ENCODE measurements around the gene OR52H1.
"Not testable (repeated sequence)": the region's sequence is repeated elsewhere in the genome, so short reads cannot be mapped to it uniquely, and the experiment has no call there.

The OR52H1 gene

DNA sequence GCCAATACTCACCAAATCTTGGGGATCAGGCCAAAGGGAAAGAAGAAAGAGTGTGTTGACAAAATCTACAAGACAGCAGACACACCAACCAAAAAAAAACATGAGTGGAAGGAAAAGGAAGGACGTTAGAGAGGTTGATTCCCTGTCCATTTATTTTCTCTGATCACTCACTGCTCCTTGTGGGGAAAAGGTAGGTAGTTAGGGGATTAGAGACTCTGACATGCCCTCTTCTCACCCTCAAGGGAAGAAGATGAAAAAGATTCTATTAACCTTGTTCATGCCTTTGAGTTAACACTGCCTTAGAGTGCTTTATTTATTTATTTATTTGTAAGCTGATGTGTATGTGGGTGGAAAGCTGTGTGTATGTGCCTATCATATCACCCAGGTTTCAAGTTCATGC, at the start of gene OR52H1:
OR52H1 (minus strand) TSS at position 101 of the 400 bp plus-strand sequence. CDS start 3,035 bp downstream, outside the sequence.
- no peak for DNase-seq (ENCODE audit: low read depth in 2 of 2)

DNA sequence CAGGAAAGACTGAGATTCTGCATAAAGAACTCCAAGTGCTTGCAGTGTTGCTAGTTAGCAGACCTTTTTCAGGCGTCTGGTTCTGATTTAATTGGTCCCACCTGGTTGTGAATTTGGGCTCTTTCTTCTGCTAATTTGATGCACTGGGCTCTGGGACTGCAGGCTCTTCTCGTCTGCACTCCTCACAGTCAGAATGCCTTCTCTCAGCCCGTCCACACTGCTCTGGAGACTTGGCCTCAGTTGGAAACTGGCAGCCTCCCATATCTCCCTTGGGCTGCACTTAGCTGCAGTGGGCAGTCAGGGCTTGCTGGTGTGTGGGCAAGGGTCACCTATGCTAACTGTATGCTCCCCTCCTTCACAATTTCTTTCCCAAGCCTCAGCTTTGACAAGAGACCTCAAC, 49.6 kb upstream of the OR52H1 start:
- no peak for DNase-seq (ENCODE audit: low read depth in 2 of 2)

DNA sequence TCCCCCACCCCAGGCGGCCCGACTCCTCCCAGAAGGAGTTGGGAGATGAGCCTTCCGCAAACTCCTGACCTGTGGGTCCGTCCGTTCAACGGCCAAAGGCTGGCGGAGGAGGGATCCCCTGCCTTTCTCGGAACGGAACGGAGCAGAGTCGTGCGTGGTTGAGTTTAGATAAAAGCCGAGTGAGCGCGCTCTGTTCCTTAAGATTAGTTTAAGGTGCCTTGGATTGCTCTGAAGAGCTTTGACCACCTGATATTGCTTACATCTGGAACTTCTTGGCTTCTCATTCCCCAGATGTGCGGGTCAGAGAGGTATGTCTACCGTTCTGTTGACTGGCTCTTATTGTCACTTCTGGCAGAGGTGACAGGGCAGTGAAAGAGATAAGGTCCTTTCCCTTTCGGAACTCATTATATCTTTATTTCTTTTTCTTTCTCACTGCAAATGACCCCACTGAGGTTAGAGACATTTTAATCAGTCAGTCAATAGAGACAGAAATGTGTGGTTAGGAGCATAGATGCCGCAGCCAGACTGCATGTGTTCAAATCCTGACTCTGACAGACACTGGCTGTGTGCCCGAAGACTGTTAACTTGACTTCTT, 48.4 kb upstream of the OR52H1 start, which contains the start of gene TRIM6:
TRIM6 (plus strand) TSS at position 31 of the 595 bp plus-strand sequence; CDS start at position 292, 261 bp downstream.
- no peak for DNase-seq (ENCODE audit: low read depth in 2 of 2)

DNA sequence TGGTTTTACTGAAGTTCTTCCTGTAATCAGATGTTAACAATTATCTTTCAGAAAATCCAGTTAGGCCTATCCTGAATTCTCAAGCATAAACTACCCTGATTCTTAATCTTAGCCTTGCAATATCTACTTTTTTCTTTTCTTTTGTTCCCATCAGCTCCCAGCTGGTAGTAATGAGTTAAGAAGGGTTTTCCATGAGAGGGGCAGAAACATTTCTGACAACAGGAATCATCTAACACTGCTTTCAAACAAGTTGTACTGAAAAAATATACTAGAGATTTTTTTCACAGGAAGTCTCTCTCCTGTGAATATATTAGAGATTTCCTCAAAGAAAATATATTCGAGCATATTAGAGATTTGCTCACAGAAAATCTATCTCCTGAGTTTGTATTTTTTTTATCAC, 44.8 kb upstream of the OR52H1 start:
- DNase-seq (ENCODE audit: low read depth in 2 of 2) = no peak

DNA sequence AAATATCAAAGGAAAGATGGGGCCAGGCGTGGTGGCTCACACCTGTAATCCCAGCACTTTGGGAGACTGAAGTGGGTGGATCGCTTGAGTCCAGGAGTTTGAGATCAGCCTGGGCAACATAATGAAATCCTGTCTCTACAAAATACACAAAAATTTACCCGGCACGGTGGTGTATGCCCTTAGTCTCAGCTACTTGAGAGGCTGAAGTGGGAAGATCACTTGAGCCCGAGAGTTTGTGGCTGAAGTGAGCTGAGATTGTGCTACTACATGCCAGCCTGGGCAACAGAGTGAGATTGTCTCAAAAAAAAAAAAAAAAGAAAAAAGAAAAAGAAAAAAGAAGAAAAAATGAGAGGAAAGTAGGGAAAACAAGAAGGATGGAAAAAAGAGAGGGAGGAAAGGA, 44.3 kb upstream of the OR52H1 start:
- DNase-seq (ENCODE audit: low read depth in 2 of 2) = no peak

DNA sequence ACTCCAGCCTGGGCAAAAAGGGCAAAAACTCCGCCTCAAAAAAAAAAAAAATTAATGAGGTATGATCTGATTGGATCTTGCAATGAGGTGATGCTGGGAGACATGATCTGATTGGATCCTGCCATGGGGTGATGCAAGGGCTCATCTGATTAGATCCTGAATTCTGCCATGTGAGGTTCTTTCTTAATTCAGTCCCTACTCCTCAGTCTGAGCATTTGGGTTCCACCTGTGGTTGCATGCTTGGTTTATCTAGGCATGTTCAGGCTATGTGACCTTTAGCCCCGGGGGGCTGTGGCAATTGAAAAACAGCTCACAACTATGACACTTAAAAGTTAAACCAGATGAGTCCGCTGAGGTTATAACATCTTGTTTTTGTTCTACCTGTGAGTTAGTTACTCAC, 43.3 kb upstream of the OR52H1 start:
- DNase-seq (ENCODE audit: low read depth in 2 of 2) = no peak

DNA sequence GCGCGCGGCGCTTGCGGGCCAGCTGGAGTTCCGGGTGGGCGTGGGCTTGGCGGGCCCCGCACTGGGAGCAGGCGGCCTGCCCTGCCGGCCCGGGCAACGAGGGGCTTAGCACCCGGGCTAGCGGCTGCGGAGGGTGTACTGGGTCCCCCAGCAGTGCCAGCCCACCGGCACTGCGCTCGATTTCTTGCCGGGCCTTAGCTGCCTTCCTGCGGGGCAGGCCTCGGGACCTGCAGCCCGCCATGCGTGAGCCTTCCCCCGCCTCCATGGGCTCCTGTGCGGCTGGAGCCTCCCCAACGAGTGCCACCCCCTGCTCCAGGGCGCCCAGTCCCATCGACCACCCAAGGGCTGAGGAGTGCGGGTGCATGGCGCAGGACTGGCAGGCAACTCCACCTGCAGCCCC, 41.6 kb upstream of the OR52H1 start:
- DNase-seq (ENCODE audit: low read depth in 2 of 2) = not testable (repeated sequence)

DNA sequence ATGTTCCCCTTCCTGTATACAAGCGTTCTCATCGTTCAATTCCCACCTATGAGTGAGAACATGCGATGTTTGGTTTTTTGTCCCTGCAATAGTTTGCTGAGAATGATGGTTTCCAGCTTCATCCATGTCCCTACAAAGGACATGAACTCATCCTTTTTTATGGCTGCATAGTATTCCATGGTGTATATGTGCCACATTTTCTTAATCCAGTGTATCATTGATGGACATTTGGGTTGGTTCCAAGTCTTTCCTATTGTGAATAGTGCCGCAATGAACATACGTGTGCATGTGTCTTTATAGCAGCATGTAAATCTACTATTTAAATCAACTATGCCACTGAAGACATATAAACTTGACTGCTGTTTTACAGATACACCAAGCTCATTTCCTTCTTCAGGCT, 36.1 kb upstream of the OR52H1 start:
- not testable (repeated sequence) for DNase-seq (ENCODE audit: low read depth in 2 of 2)

DNA sequence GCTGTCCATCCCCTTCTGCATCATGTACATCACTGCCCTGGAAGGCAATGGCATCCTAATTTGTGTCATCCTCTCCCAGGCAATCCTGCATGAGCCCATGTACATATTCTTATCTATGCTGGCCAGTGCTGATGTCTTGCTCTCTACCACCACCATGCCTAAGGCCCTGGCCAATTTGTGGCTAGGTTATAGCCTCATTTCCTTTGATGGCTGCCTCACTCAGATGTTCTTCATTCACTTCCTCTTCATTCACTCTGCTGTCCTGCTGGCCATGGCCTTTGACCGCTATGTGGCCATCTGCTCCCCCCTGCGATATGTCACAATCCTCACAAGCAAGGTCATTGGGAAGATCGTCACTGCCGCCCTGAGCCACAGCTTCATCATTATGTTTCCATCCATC, 32.7 kb upstream of the OR52H1 start:
- DNase-seq (ENCODE audit: low read depth in 2 of 2) = no peak

DNA sequence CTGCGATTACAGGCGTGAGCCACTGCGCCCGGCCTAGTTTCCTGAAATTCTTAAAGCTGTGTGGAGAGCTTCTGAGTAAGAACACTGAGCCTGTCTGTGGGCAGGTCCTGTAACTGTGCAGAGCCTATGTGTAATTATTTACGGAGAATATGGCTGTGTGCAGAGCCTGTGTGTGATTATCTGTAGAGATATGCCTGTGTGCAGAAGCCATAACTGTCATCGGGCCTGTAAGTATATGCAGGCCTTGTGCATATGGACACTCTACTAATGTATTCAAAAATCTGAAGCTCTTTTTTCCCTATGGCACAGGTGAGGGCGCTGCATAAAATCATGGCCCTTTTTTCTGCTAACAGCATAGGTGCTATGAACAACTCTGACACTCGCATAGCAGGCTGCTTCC, 32.2 kb upstream of the OR52H1 start, which contains the start of gene OR52B6:
OR52B6 (plus strand) TSS at position 301 of the 400 bp plus-strand sequence; CDS start at position 301, 0 bp downstream.
- no peak for DNase-seq (ENCODE audit: low read depth in 2 of 2)

DNA sequence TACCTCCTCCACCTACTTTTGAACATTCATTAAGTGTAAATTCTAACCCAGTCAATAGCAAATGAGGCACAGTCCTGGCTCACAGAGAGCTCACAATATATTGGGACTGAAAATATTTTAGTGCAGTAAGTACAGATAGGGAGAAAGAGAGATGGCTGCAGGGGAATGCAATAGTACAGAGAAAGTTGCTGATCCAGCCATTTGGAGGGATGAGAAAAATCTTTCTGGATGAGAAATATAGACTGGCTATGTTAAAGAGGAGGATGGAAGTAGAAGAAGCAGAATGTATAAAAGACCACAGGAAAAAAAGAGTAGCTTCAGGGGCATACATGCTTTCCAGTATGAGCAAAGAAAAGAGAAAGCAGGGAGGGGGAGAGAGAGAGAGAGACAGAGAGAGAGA, 28.8 kb upstream of the OR52H1 start:
- no peak for DNase-seq (ENCODE audit: low read depth in 2 of 2)

DNA sequence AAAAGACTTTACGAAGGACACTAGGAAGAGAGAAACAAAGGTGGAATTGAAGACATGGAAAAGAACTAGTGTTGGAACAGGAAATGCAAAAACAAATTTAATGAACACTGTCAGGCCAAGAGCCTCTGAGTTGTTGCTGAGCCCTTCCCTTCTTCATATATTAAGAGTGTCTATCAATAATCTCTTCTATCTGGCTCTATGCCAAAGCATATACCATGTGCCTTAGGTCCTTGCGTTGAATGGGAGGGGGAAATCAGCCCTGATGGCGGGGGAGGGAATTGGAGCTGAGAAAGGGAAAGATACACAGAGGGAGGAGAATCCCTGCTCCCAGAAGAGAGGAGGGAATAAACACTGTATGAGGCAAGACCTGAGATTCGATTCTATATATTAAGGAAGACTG, 26.8 kb upstream of the OR52H1 start:
- no peak for DNase-seq (ENCODE audit: low read depth in 2 of 2)

DNA sequence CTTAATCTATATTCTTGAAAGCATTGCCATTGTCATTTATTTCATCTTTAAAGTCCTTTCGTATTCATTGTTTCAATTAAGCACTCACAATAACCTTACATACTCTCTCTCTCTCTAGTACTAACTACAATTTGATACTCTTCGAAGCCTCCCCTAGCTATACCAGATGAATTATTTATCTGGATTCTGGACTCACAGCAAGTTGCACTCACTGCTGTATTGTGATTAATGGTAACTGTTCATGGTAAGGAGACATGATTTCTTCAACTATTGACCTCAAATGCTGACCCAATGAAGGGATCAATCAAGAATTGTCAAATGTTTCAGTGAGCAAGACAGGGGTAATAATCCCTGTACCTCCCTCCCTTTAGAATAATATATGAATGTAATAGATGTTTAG, 26.3 kb upstream of the OR52H1 start:
- no peak for DNase-seq (ENCODE audit: low read depth in 2 of 2)

DNA sequence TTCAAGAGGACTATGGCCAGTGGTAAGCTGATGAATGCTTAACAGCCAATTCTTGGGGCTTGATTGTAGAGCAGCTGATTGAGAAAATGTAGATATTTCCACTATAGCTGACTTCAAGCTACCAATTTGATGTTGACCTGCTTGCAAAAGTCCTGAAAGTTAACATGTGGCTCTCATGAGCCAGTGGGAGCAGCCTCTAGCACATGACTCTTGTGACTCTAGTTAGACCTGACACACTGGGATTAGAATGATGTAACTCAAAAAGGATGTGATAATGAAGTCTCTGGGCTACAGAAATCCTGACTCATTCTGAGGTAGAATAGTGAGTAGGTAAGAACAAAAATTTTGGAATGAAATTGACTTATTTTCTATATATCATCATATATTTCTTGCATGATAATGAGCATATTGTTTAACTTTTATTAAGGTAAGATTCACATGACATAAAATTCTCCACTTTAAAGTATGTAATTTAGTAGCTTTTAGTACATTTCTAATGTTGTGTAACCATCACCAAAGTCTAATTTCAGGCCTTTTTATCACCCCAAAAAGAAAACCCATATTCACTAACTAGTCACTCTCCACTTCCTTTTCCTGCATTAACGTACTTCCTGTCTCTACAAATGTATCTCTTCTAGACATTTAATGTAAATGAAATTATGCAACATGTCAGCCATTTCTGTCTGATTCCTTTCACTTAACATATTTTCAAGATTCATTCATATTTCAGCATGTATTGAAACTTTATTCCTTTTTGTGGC, 16.1 kb upstream of the OR52H1 start:
- DNase-seq (ENCODE audit: low read depth in 2 of 2) = no peak

DNA sequence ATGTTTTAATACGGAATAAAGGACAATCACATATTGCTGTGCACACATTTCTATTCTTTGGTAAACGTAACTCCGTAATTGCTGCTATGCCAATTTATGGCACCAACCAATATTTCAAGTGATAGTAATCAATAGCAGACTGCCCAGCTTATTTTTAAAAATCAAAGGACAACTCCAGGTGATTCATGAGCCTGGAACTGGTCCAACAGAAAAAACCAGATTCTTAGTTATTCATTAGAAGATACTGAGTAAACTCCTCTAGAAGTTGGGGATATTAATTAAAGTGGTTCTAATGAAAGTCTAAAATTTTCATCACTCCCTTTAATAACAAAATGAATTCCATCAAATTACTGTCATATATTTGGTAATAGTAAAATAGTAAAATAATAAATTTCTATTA, 9.4 kb upstream of the OR52H1 start:
- no peak for DNase-seq (ENCODE audit: low read depth in 2 of 2)

DNA sequence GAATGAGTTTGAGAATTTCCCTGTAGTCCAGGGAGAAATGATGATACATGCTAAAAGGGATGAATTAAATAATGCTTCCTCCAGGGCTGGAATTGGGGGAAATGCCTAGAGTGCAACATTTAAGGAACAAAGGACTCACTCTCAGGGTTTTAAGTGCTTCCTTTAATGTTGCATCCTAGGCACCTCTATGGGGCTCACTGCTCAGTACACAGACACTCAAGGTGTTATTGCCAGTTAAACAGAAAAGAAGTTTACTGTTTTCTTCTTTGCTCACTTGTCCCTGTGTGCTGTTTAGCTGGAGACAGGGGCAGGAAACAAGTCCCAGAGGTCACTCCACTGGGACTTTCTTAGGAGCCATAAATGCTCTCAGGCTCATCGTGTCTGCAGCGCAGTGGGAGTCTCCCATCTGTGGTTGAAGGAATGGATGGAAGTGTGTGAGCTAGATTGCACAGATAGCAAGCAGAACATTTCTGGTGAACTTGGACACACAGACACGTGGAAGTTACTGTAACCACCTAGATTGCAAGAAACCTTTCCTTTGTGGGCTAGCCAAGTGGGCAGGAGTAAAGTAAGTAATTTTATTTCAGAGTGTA, 8.4 kb upstream of the OR52H1 start:
- DNase-seq (ENCODE audit: low read depth in 2 of 2) = no peak

DNA sequence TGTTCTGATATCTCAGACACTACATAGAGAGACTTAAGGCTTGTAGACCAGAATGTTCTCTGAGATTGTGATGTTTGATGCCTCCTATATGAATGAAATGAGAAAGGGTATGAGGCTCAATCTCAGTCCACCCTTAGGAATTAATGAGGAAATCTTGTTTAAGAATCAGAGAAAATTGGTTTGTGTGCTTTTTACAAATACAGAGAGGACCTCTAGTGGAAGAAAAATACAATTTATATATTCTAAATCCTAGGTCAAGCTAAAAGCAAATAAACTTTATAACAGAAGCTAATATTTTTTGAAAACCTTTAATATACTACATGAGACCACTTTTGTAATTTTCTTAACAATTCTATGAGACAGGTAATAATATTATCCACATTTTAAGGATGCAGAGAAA, 5.0 kb upstream of the OR52H1 start:
- DNase-seq (ENCODE audit: low read depth in 2 of 2) = no peak

DNA sequence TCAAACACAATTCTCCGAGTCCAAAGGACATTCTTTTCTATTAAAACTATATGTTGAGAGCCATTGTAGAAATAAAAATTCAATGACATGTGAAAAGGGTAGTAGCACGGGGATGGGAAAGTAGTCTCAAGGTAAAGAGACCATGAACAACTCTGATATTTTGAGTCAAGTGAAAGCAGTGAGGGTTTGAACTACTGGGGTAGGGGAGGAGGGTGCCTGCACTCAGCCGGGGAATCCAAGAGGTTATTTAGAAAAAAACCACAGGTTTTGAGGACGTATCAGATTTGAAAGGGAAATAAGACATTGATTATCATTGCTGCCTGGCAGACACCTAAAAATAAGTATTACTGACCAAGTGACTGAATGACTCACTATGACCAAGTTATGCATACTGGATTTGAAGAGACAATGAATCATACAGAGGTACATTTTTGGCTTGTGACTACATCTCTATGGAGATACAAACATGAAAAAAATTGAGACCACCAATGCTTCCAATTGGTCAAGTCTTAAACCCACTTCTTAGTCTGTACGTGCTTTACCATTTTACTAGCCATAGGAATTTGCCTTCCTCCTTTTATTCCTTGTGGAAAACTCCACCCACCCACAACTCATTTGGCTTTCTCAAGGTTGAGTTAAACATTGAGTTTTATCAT, 2.2 kb upstream of the OR52H1 start:
- DNase-seq (ENCODE audit: low read depth in 2 of 2) = no peak

DNA sequence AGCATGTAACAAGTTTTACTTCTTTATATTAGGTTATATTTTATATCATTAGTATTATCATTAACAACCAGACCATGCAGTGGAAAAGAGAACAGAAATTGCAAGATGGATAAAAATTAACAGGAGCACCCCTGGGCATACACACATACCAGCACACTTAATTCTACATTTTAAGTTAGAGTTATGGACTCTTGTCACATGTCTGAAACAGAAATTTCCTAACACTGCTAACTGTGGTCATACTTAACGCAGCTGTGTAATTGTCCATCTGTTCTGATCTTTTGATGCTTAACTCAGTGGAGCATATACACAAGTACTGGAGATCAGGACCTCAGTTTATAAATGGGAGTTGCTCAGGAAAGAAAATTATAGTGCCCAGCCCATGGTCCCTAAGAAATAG, 358 bp downstream of the OR52H1 start:
- no peak for DNase-seq (ENCODE audit: low read depth in 2 of 2)

DNA sequence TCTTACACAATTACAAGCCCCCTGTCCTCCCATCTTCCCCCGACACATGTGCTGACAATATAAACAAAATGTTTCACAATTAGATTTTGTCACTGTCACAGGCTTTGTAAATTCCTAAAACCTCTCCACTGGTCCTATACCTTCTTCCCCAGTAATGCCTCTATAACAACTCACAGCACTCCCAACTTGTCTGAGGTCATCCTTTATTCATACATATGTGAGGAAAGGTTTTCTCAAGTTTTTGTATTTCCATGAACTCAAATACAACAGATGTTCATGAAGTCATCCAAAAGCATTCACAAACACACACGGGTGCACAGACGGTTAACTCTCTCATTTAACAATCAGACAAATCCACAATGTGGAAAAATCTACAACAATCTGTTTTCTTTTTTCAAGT, 1.9 kb downstream of the OR52H1 start:
- no peak for DNase-seq (ENCODE audit: low read depth in 2 of 2)

DNA sequence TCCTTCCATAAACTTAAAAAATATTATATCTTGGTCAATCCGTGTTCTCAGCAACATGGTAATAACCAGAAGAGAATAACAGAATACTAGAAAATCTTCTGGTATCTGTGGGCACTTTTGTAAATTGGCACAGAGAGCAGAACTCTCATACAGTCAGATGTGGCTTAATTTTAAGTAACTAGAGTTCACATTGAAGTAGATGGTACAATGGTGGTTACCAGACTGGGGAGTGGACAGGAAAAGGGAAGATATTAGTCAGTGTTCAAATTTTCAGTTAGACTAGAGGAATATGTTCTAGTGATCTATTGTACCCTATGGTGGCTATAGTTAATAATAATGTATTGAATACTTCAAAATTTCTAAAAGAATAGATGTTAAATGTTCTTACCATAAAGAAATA, 6.9 kb downstream of the OR52H1 start:
- no peak for DNase-seq (ENCODE audit: low read depth in 2 of 2)

DNA sequence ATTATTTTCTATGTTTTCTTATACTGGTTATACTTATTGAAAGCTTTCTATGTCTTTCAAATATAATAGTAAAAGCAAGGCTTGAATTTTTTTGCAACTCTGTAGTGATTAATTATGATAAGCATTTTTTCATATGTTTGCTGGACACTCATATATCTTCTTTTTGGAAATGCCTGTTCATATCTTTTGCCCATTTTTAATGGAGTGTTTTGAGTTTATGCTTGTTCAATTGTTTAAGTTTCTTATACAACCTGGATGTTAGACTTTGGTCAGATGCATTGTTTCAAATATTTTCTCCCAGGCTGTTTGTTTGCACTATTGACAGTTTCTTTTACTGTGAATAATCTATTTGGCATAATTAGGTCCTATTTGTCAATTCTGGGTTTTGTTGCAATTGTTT, 11.9 kb downstream of the OR52H1 start:
- DNase-seq (ENCODE audit: low read depth in 2 of 2) = no peak

DNA sequence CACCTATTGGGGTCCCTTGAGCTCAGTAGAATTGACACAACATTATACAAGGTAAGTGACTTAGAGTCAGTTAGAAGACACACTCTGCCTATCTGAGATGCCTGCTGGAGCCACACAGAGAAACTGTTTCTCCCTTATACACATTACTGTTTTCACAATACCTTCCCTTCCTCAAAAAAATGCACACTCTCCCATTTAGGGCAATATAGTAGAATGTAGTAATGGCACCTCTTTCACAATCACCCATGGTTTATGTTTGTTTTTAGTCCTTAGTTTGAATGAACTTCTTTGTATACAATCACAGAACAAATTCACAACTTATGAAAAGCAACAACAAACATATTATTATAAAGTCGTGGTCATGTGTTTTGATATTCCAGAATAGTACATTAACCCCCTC, 14.3 kb downstream of the OR52H1 start:
- DNase-seq (ENCODE audit: low read depth in 2 of 2) = no peak
